HuH-7 (cell line): ENCODE measurements around the gene MAGEB3.
"Not testable (repeated sequence)": the region's sequence is repeated elsewhere in the genome, so short reads cannot be mapped to it uniquely, and the experiment has no call there.

Source experiments
- DNase-seq: peaks from one replicate; pipeline ENCODE4 v3.0.0; 2011; ENCODE audit warnings: low spot score

MAGEB3 gene

GRCh38 chrX:30230395-30230794 lies at the start of gene MAGEB3:
Gene MAGEB3 (plus strand): TSS chrX:30230657. CDS start chrX:30235925, 5,268 bp downstream.
- DNase-seq = no peak

DNA sequence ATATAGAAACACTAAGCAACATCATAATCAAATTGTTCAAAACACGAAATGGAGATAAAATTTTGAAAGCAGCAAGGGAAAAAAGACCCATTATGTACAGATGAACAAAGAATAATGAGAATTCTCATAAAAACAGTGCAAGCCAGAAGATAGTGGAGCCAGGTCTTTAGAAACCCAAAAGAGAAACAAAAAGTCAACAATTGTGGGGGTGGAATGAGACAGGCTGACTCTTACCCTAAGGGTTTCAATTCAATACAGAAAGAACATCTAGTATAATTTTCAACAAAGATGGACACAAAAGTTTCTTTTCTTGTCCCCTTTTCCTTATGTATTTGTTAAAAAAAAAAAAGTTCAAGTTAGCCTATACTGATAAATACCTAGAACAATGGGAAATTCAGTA lies 49.1 kb upstream of the MAGEB3 start:
- no peak for DNase-seq

DNA sequence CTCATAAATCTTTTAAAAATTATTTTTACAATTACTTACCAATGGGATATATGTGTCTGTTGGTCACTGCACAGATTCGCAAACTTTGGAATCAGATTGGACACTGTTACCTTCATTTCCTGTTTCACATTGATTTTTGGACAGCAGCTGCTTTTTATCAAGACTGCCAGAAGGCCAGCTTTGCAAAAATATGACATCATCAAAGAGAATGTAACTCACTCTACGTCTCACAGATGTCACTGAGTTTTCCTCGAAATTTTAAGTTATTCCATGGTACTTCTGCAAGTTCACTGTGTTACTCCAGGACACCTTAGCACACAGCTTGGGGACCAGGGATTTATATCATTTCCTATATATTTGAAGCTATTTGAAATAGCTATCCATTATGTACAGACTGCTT lies 46.9 kb upstream of the MAGEB3 start:
- no peak for DNase-seq

- DNase-seq = no peak
These were observed 40.0 kb upstream of the MAGEB3 start for GRCh38 chrX:30190426-30190825.

GRCh38 chrX:30193910-30194309 lies 36.5 kb upstream of the MAGEB3 start:
- DNase-seq = not testable (repeated sequence)

DNA sequence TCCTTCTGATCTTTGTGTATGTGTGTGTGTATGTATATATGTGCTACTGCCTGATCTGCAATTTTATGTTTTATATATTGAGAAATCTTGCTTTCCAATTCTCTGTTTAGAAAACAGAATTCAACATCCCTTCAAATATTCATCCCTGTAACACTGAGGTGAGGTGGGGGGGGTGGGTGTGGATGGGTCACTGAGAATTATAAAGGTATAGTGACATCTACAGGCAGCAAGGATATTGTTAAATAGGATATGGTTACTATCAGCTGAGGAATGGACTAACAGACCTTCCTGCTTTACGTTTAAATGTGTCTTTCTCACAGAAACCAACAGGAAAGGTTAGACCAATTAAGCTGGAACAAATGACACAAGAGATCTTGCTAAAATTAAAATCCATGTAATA lies 34.1 kb upstream of the MAGEB3 start:
- DNase-seq = peak; percentile 4

DNA sequence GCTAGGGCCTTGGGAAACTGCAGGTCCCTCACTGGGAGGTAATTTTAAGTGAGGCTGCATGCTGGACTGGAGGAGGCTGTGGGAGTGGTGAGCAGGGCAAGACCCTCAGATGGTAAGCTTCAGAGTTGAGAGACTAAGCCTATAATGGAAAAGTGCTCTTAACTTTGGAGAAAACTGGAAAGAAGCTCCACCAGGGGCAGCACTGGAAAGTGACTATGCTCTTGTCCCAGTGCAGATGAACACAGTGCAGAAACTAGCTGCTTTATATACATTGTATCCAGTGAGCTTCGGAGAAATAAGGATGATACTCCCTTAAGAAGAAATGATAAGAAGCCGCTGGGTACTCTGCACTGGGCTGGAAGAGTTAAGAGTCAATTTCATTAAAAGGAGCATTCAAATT lies 18.3 kb upstream of the MAGEB3 start:
- DNase-seq = no peak

- DNase-seq = peak; percentile 32
These were observed 15.1 kb upstream of the MAGEB3 start, which contains the start of gene MAGEB2 for GRCh38 chrX:30215357-30215843. Gene MAGEB2 (plus strand): TSS chrX:30215563. CDS start chrX:30218581, 3,018 bp downstream.

- no peak for DNase-seq
These were observed 13.0 kb upstream of the MAGEB3 start for GRCh38 chrX:30217465-30217864.

GRCh38 chrX:30219372-30219771 lies 11.1 kb upstream of the MAGEB3 start:
- DNase-seq = no peak

- no peak for DNase-seq
These were observed 9.8 kb upstream of the MAGEB3 start for GRCh38 chrX:30220661-30221060.

DNA sequence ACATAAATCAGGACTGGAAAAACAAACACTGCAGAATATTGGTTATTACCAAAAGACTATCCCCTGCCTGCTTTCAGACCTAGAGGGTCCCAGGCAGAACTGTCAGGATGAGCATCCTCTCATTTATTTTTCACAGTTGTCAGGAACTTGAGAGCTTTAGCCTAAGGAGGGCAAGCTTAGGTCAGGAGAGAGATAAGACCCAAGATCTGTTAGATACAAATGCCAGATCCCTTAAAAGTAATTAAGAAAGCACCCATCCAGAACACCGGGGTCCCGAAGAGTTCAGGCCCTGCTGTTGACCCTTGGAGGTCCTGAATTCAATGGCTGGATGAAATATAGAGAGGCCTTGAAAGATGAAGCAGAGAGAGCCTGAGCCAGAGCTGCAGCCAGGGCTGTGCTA lies 5.9 kb upstream of the MAGEB3 start:
- DNase-seq = no peak

GRCh38 chrX:30228526-30228925 lies 1.9 kb upstream of the MAGEB3 start:
- DNase-seq = no peak

GRCh38 chrX:30241724-30242415 lies 11.4 kb downstream of the MAGEB3 start, which contains the start of gene MAGEB4:
Gene MAGEB4 (plus strand): TSS chrX:30242000. CDS start chrX:30242136, 136 bp downstream.
- no peak for DNase-seq

DNA sequence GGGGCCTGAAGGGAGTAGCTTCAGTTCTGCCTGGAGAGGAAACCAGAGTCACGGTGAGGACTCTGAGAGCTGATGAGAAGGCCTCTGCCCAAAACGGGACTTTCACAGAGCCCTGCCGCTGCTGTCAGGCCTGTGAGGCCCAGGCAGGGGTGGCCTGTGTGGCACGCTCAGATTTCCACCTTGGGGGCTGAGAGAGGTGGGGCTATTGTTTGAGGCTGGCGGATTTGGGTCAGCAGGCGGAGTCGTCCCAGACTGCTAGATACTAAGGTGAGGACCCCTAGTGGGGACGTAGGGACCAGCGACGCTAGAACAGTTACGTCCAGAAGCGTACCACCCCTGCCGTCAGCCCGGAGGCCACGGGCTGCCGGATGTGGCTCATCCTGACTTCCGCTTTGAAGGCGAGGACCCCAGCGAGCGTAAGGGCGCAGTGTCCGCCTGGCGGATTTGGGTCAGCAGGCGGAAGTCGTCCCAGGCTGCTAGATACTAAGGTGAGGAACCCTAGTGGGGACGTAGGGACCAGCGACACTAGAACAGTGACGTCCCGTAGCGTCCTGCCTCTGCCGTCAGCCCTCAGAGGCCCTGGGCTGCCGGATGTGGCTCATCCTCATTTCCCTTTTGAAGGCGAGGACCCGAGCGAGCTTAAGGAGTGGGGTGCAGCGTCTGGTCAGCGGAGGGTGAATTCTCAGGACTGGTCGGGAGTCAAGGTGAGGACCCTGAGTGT lies 16.5 kb downstream of the MAGEB3 start, which contains the start of gene MAGEB1:
Gene MAGEB1, plus strand, starts transcription at position 378 of the 721 bp plus-strand sequence. CDS start 3,348 bp downstream, outside the sequence.
- DNase-seq = peak; percentile 1

DNA sequence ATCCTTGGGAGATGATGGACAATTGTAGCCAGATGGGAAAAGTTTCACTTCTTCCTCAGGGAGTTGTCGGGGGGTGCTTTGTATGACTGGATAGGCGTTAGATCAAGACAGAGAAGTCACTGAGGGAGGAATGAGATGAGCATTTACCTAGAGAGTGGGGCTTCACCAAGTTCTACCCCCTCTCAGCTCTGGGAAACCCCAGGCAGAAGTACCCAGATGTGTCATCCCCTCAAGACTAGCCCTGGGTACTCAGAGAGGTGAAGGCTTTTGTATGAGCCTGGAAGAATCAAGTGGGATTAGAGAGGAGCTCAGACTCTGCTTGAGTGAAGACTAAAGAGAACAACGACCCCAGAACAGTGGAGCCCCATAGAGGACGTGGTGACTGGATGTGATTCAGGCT lies 18.4 kb downstream of the MAGEB3 start:
- DNase-seq = no peak

DNA sequence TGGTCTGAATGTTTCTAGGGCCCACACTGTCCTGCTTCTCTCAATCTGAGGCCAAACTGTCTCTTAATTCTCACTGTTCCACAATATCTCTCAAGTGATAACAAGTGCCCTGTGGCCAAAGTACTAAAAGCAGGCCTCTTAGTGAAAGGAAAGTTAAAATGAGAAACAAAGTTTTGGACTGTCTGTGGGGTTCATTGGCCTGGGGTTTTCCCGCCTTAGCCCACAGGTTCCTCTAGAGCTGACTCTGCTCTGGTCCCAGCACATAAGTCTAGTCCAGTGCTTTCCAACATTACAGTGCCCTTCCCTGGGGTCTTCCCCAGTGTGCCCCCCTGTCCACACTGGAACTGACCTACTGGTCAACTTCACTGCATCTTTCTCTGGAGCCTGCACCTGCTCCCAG lies 22.8 kb downstream of the MAGEB3 start:
- no peak for DNase-seq

DNA sequence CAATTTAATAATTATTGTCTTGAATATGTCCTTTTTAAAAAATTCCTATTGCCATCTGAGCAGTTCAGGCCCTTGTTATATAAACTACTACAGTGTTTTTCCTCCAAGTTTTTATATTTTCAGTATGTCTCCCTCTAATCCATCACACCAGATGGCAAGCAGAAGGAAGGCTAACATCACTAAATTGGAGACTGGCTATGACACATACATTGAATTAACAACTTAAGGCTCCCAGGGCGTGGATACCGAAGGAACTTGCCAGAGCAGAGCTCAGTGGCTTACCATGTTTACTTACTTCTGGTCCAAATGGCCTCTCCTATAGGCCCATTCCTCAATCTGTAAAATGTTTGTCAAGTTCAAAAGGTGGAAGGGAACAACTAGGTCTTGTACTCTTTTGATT lies 29.5 kb downstream of the MAGEB3 start:
- no peak for DNase-seq

DNA sequence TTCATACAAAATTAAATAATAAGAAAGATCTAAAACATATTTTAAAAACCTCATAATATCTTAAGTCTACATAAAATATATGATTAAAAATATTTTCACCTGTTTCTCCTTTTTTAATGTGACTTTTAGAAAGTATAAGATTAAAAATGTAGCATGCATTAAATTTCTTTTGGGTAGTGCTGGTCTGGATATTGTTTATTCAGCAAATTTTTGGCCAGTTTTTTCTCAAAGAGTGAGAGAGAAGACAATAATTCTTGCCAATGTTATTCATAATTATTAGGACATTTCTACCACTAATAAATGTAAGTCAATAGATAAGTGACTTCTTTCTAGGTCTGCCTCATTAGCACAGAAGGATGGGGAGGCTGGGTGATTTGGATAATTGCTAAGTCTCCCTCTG lies 30.6 kb downstream of the MAGEB3 start:
- DNase-seq = no peak

- no peak for DNase-seq
These were observed 32.3 kb downstream of the MAGEB3 start for GRCh38 chrX:30262763-30263162.

DNA sequence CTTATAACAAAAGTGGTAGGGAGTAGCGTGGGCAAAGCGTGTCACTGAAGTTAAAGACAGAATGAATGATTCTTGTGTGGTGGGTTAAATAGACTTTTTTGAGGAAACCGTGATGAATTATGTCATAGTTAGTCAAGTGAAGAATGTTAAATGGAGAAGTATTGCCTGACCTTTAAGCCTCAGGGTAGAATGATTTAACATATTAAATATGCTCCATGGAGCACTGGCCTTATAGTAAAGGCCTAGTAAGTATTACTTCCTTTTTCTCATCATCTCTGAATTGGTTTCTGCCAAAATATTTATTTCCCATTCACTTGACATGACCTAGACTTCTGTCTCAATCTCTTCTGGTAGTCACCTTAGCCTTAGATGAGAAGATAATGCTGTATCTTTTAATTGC lies 40.2 kb downstream of the MAGEB3 start:
- no peak for DNase-seq

DNA sequence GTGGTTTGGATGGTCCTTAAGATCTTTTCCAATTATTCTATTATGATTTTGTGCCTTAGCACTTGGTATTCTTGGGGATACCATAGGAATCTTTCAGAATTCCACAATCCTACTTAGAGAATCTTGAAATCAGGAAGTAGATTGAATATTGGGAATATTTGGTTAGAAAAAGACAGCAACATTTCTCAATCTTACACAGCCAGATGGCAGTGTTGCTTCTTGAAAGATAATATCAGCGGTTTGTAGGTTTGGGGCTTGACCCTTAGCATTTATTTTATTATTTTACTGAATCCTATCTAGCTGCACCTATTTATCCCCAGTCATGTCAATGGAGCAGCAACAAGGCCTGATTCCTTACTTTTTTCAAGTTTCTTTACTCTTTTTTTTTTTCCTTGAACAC lies 45.0 kb downstream of the MAGEB3 start:
- DNase-seq = no peak

- DNase-seq = no peak
These were observed 47.9 kb downstream of the MAGEB3 start for GRCh38 chrX:30278365-30278764.
